GM21529 (cell line): ENCODE measurements around the gene CHI3L1.

ENCODE experiments used
- ATAC-seq: cut with Tn5 transposase; IDR thresholded peaks from one replicate; pipeline ENCODE4 v1.9.1; 2021; ENCODE audit not compliant: unreplicated experiment

Gene CHI3L1

DNA sequence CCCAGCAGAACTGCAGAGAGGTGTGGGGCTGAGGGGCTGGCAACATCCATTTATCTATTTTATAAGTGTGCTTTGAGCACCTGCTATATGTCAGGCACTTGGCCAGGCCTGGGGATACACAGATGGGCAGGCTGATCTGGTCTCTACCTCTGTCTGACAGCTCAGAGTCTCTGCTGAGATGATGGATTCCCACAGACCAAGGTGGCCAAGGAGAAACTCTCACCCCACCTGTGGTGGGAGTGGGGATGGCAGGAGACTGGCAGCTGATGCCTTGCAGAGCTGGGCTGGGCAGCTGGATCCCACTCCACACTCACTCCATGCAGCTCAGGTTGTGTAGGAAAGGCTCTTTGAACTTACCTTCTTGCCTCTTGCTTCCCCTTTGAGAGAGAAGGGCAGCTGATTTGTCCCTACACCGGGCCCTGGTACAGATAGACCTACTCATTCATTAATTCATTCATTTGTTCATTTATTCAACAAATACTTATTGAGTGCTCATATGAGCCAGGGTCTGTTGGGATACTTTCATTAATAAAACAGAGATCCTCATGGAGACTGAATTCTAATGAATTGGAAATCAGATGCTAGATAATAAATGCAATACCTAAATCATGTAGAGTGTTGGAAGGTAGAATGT is 50.0 kb downstream of the CHI3L1 start:
- no peak for ATAC-seq

- ATAC-seq, result no peak
Observed at GRCh38 chr1:203135636-203136305, 50.7 kb downstream of the CHI3L1 start.

GRCh38 chr1:203133970-203134725 is 52.4 kb downstream of the CHI3L1 start:
- ATAC-seq, result no peak

DNA sequence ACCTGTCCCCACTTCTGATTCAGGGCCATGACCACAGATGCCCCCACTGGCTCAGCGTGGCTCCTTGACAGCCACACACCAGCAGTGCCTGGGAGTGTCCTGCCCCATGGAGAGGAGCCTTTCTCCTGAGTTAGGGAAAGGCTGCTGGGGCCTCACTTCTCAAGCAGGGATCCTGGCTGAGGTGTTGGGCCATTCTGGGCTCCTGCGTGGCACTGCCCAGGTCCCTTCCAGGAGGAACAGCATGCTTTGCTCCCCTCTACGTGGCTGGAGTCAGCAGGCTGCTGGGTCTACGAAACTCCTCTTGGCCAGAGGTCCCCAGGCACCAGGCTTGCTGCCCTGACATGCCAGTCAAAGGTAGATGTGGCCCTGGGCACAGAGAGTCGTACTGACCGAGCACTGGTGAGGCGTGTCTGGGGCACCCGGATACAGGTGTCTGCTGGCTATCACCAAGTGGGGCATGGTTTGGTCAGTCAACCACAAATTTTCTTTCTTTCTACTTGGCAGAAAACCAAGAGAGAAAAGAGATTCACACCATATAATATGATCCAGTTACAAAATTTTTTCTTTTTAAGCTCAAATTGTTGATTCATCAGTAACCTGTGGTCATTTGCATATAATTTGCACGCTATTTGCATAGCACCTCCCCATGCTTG is 54.8 kb downstream of the CHI3L1 start:
- ATAC-seq, result no peak

DNA sequence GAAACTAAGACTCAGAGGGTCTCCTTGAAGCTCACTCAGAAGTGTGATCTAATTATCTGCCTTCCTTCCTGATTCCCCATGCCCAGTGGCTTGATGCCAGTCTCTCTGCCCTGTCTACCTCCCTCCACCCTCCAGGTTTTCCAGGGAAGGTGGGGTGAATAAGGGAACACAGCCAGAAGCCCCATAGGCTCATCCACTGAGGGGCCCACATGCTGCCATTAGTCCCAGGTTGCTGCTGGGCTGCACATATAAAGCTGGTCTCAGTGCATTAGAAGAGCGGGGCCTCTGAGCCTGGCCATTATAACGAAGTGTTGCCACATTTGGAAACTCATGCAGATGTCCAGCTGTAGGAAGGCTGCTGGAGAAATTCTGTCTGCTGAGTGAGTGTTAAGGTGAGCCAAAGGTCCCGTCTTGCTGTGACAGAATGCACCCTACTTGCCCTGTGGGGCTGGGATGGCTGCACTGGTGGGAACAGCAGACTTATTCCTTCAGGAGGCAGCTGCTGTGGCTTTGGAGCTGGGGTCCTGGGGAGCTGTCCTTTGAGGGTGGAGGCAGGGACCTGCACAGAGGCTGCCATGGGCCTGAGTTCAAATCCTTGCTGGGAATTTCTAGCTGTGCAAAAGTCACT is 56.0 kb downstream of the CHI3L1 start:
- no peak for ATAC-seq

DNA sequence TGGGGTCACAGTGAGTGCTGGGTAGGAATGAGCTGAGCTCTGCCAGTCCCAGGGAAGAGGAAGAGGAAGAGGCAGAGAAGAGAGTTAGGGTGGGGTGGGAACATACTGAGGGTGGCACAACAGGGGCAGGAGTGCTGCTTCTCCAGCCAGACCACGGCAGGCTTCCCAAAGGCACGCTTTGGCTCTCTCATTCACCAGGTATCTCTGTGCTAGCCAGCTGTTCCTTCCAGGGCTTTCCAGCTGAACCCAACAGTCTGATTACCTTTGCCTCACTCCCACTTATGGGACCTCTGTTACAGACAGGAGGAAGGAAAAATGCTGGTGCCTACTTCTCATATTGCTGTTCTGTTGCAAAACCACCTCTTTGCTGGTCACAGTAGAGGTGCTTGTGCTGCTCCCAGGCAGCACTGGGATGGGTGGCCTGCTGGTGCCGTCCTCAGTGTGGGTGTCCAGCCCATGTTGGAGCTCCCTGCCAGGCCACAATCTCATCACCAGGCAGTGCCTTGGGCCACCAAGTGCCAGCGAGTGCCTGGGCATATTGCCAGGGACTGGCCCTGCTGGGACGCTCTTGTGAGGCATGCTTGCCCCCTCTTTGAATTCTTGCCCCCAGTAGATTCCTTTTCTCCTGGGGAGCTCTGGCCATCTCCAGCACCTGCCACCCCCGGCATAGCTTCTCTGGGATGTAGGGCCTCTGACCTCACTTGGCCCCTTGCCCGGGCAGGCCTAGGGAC is 56.8 kb downstream of the CHI3L1 start:
- no peak for ATAC-seq
